Upper lobe of left lung (tissue), 6 donors: ENCODE results near the gene GATC. TPM values are rescaled to one million over a fixed set of nuclear protein-coding genes. Genes with fewer than 3 reads are reported as not detected.

Source experiments
- ATAC-seq, 2 donors: fragments of 200-7000 bp; cut with Tn5 transposase; one replicate each; pipeline ENCODE4 v1.9.1; 2022; ENCODE audit warnings: mild to moderate bottlenecking in 2 of 2, moderate library complexity in 2 of 2; ENCODE audit not compliant: low FRiP score in 2 of 2
- DNase-seq, 2 donors: peaks; one replicate each; pipeline ENCODE4 v3.0.0-alpha.2; 2019 to 2020
- H3K27ac ChIP-seq, 4 donors: fragments of 200-600 bp; sonication (generic); one replicate each; pipeline ENCODE4 v1.5.1; 2016 to 2019
- H3K27me3 ChIP-seq, 4 donors: fragments of 200-600 bp; sonication (generic); one replicate each; pipeline ENCODE4 v1.5.1; 2017 to 2019
- H3K36me3 ChIP-seq, 4 donors: fragments of 200-600 bp; sonication (generic); one replicate each; pipeline ENCODE4 v1.5.1; 2016 to 2019
- H3K4me1 ChIP-seq, 4 donors: fragments of 200-600 bp; sonication (generic); one replicate each; pipeline ENCODE4 v1.5.1; 2018 to 2019
- H3K4me3 ChIP-seq, 4 donors: fragments of 200-600 bp; sonication (generic); one replicate each; pipeline ENCODE4 v1.5.1; 2017 to 2019; ENCODE audit warnings: mild to moderate bottlenecking in 2 of 4, moderate library complexity in 1 of 4
- H3K9me3 ChIP-seq, 4 donors: fragments of 200-600 bp; sonication (generic); one replicate each; pipeline ENCODE4 v1.5.1; 2018 to 2019
- EP300 ChIP-seq, 4 donors: sonication (generic); formaldehyde crosslinking; IDR thresholded peaks; one replicate each; pipeline ENCODE4 v1.5.1; 2017; ENCODE audit warnings: antibody characterized with exemption in 4 of 4, control low read depth in 2 of 4
- POLR2A ChIP-seq, 4 donors: fragments of 450-650 bp; IDR thresholded peaks; one replicate each; pipeline ENCODE4 v1.5.1; 2016 to 2017; ENCODE audit warnings: antibody characterized with exemption in 4 of 4, mild to moderate bottlenecking in 2 of 4
- POLR2AphosphoS5 ChIP-seq, 2 donors: sonication (generic); formaldehyde crosslinking; IDR thresholded peaks; one replicate each; pipeline ENCODE4 v1.5.1; 2017; ENCODE audit warnings: antibody characterized with exemption in 2 of 2
- WGBS, 2 donors: methylation state at CpG; one replicate each; pipeline ENCODE4 v1.1.5; 2017 to 2018; 5-methylcytosine and 5-hydroxymethylcytosine counted together
- total RNA-seq, 6 donors: library from RNA; depleted of rRNA in 4 of 6; stranded (reverse); fragments of >200 nt in 4 of 6; gene quantifications; one replicate each; pipeline versions ENCODE4 v1.1.0 to v1.2.1, GENCODE V29; 2016 to 2021
- TF ChIP-seq, protein P1 (sequence below), 6 experiments: fragments of 450-650 bp in 4 of 6; fragments of 200-600 bp in 2 of 6; sonication (generic) in 2 of 6; IDR thresholded peaks; one replicate each; pipeline ENCODE4 v1.5.1; 2016 to 2019; ENCODE audit warnings: antibody characterized with exemption in 6 of 6
- donor health status: DM: no; HTN: no; CAD: no; lungs with moderate emphysema.
- donor health status: DM: no; HTN: yes; CAD: no; lungs with severe emphysema.

GATC gene, protein sequence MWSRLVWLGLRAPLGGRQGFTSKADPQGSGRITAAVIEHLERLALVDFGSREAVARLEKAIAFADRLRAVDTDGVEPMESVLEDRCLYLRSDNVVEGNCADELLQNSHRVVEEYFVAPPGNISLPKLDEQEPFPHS
- total RNA-seq, result 10 to 100 TPM; 11.8 to 35.6 (median 22.5) TPM

DNA sequence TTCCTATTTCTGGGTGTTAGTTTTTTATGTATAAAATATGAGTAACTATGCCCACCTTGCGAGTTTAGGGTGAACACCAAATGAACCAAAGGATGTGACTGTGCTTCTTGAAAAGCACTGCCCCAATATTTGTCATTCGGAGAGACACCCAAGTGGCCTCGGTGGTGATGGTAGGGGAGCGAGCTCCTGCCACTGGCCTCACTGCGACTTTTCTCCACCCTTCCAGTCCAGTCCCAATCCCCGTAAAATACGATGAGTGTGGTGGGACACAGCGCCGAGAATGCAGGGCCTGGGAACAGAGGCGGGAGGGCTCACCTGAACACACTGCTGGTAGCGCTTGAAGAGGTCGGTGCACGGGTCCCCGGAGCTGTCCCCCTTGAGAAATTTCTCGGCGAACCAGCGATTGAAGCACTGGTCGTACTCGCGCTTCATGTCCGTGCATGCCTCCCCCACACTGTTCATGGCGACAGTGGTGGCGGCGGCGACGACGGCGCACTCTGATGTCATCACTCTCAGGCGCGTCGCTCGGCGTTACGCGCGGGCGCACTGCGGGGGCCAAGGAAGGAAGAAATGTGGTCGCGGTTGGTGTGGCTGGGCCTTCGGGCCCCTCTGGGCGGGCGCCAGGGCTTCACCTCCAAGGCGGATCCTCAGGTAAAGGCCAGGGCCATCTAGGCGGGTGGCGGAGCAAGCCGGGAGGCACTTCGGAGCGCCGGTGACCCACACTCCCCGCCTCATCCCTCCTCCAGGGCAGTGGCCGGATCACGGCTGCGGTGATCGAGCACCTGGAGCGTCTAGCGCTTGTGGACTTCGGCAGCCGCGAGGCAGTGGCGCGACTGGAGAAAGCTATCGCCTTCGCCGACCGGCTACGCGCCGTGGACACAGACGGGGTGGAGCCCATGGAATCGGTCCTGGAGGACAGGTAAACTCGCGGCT, at the start of gene GATC, which contains the start of gene TRIAP1:
GATC (plus strand) TSS at position 534 of the 933 bp plus-strand sequence; CDS start at position 571, 37 bp downstream.
TRIAP1 (minus strand) TSS at position 474 of the 933 bp plus-strand sequence; CDS start at position 462, 12 bp downstream.
- Histone ChIP-seq H3K27me3 (no peaks in the 10 kb centered on the region), H3K4me3 (peak within 1 kb of the TSS; percentile 74 to 100 (median 85)), H3K4me1 (peaks cover 19 to 33% (median 25%) of the 10 kb centered on the region in 4 donors), H3K36me3 (peaks cover 4 to 54% (median 25%) of the 10 kb centered on the region in 4 donors), H3K9me3 (no peaks in the 10 kb centered on the region), H3K27ac (peak within 1 kb of the TSS; percentile 85 to 95 (median 88))
- WGBS, 2 donors, result 0% methylated on average over 28 to 32 of the region's 73 CpGs
- ATAC-seq, result peak; percentile 97 to 99
- TF ChIP-seq EP300 (IDR thresholded peaks at IDR 0.05) (peak in 1 of 4 donors; percentile 78), POLR2AphosphoS5 (IDR thresholded peaks at IDR 0.05) (peak; percentile 98 to 99), POLR2A (IDR thresholded peaks at IDR 0.05) (peak in 3 of 4 donors; percentile 55 to 85 (median 77))
- TF ChIP-seq, protein P1, sequence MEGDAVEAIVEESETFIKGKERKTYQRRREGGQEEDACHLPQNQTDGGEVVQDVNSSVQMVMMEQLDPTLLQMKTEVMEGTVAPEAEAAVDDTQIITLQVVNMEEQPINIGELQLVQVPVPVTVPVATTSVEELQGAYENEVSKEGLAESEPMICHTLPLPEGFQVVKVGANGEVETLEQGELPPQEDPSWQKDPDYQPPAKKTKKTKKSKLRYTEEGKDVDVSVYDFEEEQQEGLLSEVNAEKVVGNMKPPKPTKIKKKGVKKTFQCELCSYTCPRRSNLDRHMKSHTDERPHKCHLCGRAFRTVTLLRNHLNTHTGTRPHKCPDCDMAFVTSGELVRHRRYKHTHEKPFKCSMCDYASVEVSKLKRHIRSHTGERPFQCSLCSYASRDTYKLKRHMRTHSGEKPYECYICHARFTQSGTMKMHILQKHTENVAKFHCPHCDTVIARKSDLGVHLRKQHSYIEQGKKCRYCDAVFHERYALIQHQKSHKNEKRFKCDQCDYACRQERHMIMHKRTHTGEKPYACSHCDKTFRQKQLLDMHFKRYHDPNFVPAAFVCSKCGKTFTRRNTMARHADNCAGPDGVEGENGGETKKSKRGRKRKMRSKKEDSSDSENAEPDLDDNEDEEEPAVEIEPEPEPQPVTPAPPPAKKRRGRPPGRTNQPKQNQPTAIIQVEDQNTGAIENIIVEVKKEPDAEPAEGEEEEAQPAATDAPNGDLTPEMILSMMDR (IDR thresholded peaks at IDR 0.05), result peak in 3 of 6 experiments; percentile 14 to 45 (median 19)
- DNase-seq, result peak; percentile 79 to 98

DNA sequence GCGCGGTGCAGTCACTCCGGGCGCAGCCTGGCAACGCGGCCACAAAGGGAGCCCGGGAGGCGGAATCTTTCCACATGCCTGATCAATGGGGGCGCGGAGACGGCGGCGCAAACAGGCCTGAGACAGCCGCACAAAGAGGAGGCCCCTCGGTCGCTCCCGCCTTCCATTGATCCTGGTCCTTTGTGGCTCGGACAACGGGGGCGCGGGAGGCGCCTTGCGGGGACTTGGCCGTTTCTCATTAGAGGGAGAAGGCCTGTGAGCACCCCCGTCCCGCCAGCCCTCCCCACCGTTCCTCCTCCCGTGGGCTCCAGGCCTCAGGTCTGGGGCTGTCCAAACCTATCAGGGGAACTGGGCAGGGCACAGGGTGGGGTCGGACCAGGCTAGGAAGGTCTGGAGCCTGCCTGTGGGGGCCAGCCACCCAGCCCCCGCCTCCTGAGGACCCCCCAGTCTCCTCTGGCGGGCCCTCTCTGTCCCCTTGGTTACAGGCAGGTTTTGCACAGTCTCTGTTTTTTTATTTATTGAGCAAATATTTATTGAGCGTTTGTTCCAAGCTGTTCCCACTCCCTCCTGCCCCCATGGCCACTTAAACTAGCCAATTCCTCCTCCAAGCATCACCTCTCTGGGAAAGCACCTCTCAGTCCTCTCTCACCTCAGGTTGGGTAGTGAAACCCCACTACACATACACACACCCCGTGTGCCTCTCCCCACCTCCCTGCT, 48.3 kb upstream of the GATC start:
- WGBS, 2 donors, result 55 to 73% methylated on average over 16 to 31 of the region's 33 CpGs
- Histone ChIP-seq H3K4me3 (no peak overlapping the region), H3K9me3 (no peaks in the 10 kb centered on the region), H3K27me3 (no peaks in the 10 kb centered on the region), H3K4me1 (no peaks in the 10 kb centered on the region), H3K36me3 (no peaks in the 10 kb centered on the region), H3K27ac (no peak overlapping the region)
- TF ChIP-seq EP300 (IDR thresholded peaks at IDR 0.05) (no peak), POLR2AphosphoS5 (IDR thresholded peaks at IDR 0.05) (no peak), POLR2A (IDR thresholded peaks at IDR 0.05) (no peak)
- TF ChIP-seq, protein P1 (IDR thresholded peaks at IDR 0.05), result no peak
- ATAC-seq (no peak), DNase-seq (peak in 1 of 2 donors; percentile 76)

DNA sequence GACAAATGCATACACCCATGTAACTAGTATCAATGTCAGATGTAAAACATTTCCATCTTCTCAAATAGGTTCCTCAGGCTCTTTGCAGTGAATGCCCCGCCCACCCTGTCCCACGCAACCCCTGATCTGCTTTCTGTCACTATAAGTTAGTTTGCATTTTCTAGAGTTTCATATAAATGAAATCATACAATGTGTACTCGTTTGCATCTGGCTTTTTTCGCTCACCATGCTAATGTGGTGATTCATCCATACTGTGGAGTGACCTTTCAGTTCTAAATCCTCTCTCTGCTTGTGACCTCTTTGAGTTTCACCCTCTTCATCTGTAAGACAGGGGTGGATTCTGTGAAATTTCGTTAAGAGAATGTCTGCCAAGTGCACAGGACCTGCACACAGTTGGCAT, 46.7 kb upstream of the GATC start:
- Histone ChIP-seq H3K36me3 (no peaks in the 10 kb centered on the region), H3K9me3 (no peaks in the 10 kb centered on the region), H3K4me3 (no peak overlapping the region), H3K27ac (no peak overlapping the region), H3K4me1 (no peaks in the 10 kb centered on the region), H3K27me3 (no peaks in the 10 kb centered on the region)
- ATAC-seq, result no peak
- no peak for TF ChIP-seq POLR2A (IDR thresholded peaks at IDR 0.05)
- TF ChIP-seq, protein P1 (IDR thresholded peaks at IDR 0.05), result no peak
- TF ChIP-seq EP300 (IDR thresholded peaks at IDR 0.05), result no peak
- no peak for TF ChIP-seq POLR2AphosphoS5 (IDR thresholded peaks at IDR 0.05)
- 77 to 81% methylated on average over 5 of the region's 5 CpGs for WGBS, 2 donors
- DNase-seq, result no peak

DNA sequence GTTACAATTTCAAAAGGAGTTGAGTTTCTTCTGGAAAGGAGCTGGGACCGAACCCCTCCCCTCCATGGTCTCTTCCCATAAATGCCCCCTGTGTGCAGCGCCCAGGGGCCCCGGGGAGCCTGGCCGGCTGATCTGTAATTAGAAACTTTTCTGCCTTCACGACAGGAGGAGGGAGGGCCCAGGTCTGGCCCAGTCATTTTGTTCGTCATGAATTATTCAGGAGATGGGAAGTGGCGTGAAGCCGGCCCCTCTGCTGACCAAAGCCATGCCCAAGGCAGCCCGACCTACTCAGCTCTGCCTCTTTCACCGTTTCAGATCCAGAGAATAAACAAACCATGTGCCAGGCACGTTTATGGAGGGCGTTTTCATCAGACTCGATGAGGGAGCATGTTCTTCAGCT, 44.0 kb upstream of the GATC start:
- TF ChIP-seq EP300 (IDR thresholded peaks at IDR 0.05), result no peak
- TF ChIP-seq POLR2AphosphoS5 (IDR thresholded peaks at IDR 0.05), result no peak
- TF ChIP-seq, protein P1 (IDR thresholded peaks at IDR 0.05), result no peak
- no peak for TF ChIP-seq POLR2A (IDR thresholded peaks at IDR 0.05)

More for the DNA sequence above, 44.0 kb upstream of the GATC start:
- no peaks in the 10 kb centered on the region for H3K4me1 ChIP-seq
- peak in 1 of 2 donors; percentile 51 for DNase-seq
- H3K27me3 ChIP-seq, result no peaks in the 10 kb centered on the region
- H3K9me3 ChIP-seq, result no peaks in the 10 kb centered on the region
- H3K4me3 ChIP-seq, result no peak overlapping the region
- WGBS, 2 donors, result 32 to 47% methylated on average over 11 to 13 of the region's 13 CpGs
- no peaks in the 10 kb centered on the region for H3K36me3 ChIP-seq
- no peak for ATAC-seq
- H3K27ac ChIP-seq, result no peak overlapping the region
